SK-N-MC (cell line): ENCODE results near the gene SEPHS1.
"Not testable (repeated sequence)": the region's sequence is repeated elsewhere in the genome, so short reads cannot be mapped to it uniquely, and the experiment has no call there.

Experiments
- DNase-seq: peaks from one replicate; pipeline ENCODE4 v3.0.0-alpha.2; 2011; ENCODE audit warnings: low read depth, low spot score
- H3K27ac ChIP-seq: fragments of 200-600 bp; sonication (generic); 2 replicates; pipeline ENCODE4 v1.5.1; 2016; ENCODE audit warnings: mixed run types
- H3K36me3 ChIP-seq: fragments of 200-600 bp; sonication (generic); 2 replicates; pipeline ENCODE4 v1.6.1; 2017; ENCODE audit warnings: antibody characterized with exemption, low read length, mixed read lengths; ENCODE audit not compliant: insufficient read depth
- H3K4me3 ChIP-seq: fragments of 200-600 bp; sonication (generic); 2 replicates; pipeline ENCODE4 v1.5.1; 2016
- H3K9ac ChIP-seq: fragments of 200-600 bp; sonication (generic); 2 replicates; pipeline ENCODE4 v1.8.0; 2017; ENCODE audit warnings: mixed run types, mixed read lengths; ENCODE audit not compliant: insufficient read length
- H3K9me3 ChIP-seq: fragments of 200-600 bp; sonication (generic); 2 replicates; pipeline ENCODE4 v1.6.1; 2017; ENCODE audit warnings: low read depth, mild to moderate bottlenecking, antibody characterized with exemption, low read length, moderate library complexity, mixed read lengths
- EZH2 ChIP-seq: fragments of 200-600 bp; sonication (generic); IDR thresholded peaks from one replicate; pipeline ENCODE4 v1.6.1; 2017; ENCODE audit warnings: antibody characterized with exemption
- FOXP2 ChIP-seq: optimal IDR thresholded peaks from 2 replicates; pipeline ENCODE3; 2011; ENCODE audit warnings: mild to moderate bottlenecking, moderate library complexity; ENCODE audit not compliant: insufficient read depth; ENCODE audit errors: extremely low read length, control extremely low read depth
- POLR2AphosphoS5 ChIP-seq: IDR thresholded peaks from 2 replicates; pipeline ENCODE4 v1.6.1; 2012; ENCODE audit warnings: mild to moderate bottlenecking, low read depth, low read length, borderline replicate concordance

The SEPHS1 gene

DNA sequence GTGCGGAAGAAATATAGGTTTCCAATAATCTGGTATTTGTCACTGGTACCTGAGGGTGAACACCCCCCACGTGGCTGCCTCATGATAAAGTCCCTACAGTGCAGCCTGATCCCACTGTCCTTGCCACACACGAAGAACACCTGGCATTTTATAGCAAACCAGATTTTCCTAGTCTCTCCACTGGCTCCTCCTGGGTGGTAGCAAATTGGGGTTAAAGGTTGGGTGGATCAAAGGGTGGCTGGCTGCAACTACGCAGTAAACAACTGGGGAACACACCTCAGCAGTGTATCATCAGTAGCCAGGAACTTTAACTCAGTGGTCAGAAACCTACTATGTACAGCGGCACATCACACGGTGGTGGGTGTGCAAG is 10.3 kb downstream of the SEPHS1 start:
- no peaks in the 10 kb centered on the region for H3K9me3 ChIP-seq
- peaks cover 7% of the 10 kb centered on the region; the same call in 1 of the 2 replicates for H3K36me3 ChIP-seq
- no peak overlapping the region for H3K9ac ChIP-seq
- TF ChIP-seq POLR2AphosphoS5 (no peak), FOXP2 (no peak), EZH2 (no peak)
- no peak for DNase-seq
- no peak overlapping the region for H3K27ac ChIP-seq
- no peak overlapping the region for H3K4me3 ChIP-seq

DNA sequence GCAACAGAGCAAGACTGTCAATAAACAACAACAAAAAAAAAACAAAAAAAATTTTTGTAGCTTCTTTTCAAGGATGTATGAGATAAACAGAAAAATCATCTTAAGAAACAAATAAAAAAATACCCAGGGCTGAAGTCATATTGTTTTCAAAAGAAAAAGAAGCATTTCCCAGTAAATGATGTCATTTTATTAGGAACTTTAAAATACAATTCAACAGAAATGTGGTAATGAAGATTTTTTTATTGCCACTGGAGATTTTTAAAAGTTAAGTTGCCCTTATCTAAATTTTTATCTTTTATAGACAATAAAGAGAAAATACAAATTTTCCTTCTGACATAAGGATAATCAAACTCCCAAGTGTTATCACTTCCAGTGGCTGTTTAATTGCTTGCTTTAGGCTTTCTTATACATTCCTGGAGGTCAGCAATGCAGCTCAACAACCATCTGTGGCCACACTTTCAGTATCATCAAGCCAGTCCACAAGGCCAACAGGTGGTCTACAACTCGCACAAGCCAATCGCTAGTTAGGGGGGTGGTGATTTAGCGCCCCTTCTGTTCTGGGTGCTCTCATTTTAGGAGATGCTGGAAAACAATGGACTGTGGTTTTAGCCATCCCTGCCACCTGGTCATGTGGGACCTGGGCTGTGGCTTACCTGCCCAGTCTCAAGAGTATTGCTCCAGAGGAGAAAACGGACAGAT is 10.8 kb downstream of the SEPHS1 start:
- Histone ChIP-seq H3K36me3 (peaks cover 8% of the 10 kb centered on the region; the same call in 1 of the 2 replicates), H3K9me3 (no peaks in the 10 kb centered on the region), H3K9ac (no peak overlapping the region), H3K27ac (no peak overlapping the region), H3K4me3 (no peak overlapping the region)
- DNase-seq = no peak
- TF ChIP-seq POLR2AphosphoS5 (no peak), FOXP2 (no peak), EZH2 (no peak)

GRCh38 chr10:13335881-13336280 is 12.2 kb downstream of the SEPHS1 start:
- no peak for DNase-seq
- Histone ChIP-seq H3K4me3 (no peak overlapping the region), H3K27ac (no peak overlapping the region), H3K9ac (no peak overlapping the region), H3K9me3 (no peaks in the 10 kb centered on the region), H3K36me3 (peaks cover 17% of the 10 kb centered on the region; the same call in 1 of the 2 replicates)
- TF ChIP-seq FOXP2 (no peak), POLR2AphosphoS5 (no peak), EZH2 (no peak)

- Histone ChIP-seq H3K36me3 (peaks cover 17% of the 10 kb centered on the region; the same call in 1 of the 2 replicates), H3K4me3 (no peak overlapping the region), H3K9me3 (no peaks in the 10 kb centered on the region), H3K9ac (no peak overlapping the region), H3K27ac (no peak overlapping the region)
- no peak for DNase-seq
- no peak for TF ChIP-seq EZH2
- no peak for TF ChIP-seq FOXP2
- TF ChIP-seq POLR2AphosphoS5 = no peak
Measured at GRCh38 chr10:13334556-13334955, 13.5 kb downstream of the SEPHS1 start.

DNA sequence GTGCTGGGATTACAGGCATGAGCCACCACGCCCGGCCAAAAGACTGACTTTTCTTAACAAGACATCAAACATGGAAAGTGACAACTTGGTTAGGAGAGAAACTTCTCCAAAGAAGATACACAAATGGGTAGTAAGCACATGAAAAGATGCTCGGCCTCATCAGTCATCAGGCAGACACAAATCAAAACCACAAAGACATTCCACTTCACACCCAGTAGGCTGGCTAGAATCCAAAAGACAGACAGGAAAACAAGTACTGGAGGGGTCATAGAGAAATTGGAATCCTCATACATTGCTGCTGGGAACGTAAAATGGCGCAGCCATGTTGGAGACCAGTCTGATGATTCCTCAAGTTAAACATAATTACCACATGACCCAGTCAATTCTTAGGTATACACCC is 16.4 kb downstream of the SEPHS1 start:
- H3K36me3 ChIP-seq = peaks cover 19% of the 10 kb centered on the region; the same call in 1 of the 2 replicates
- H3K27ac ChIP-seq = no peak overlapping the region
- H3K9ac ChIP-seq = no peak overlapping the region
- no peak overlapping the region for H3K4me3 ChIP-seq
- H3K9me3 ChIP-seq = no peaks in the 10 kb centered on the region
- TF ChIP-seq EZH2 (no peak), POLR2AphosphoS5 (no peak), FOXP2 (no peak)
- DNase-seq = no peak

- not testable (repeated sequence) for H3K4me3 ChIP-seq, DNase-seq, H3K27ac ChIP-seq, H3K9ac ChIP-seq, H3K9me3 ChIP-seq
- peaks cover 19% of the 10 kb centered on the region; the same call in 1 of the 2 replicates for H3K36me3 ChIP-seq
Measured at GRCh38 chr10:13330980-13331379, 17.1 kb downstream of the SEPHS1 start.

GRCh38 chr10:13329565-13329964 is 18.5 kb downstream of the SEPHS1 start:
- Histone ChIP-seq H3K9ac (no peak overlapping the region), H3K27ac (no peak overlapping the region), H3K9me3 (no peaks in the 10 kb centered on the region), H3K36me3 (peaks cover 22% of the 10 kb centered on the region; the same call in 1 of the 2 replicates), H3K4me3 (no peak overlapping the region)
- TF ChIP-seq FOXP2 = no peak
- TF ChIP-seq POLR2AphosphoS5 = no peak
- TF ChIP-seq EZH2 = no peak
- no peak for DNase-seq

GRCh38 chr10:13328613-13329012 is 19.5 kb downstream of the SEPHS1 start:
- no peak for DNase-seq
- Histone ChIP-seq H3K36me3 (peaks cover 26% of the 10 kb centered on the region; the same call in 1 of the 2 replicates), H3K9me3 (no peaks in the 10 kb centered on the region), H3K27ac (no peak overlapping the region), H3K4me3 (no peak overlapping the region), H3K9ac (no peak overlapping the region)
- TF ChIP-seq POLR2AphosphoS5 (no peak), EZH2 (no peak), FOXP2 (no peak)

DNA sequence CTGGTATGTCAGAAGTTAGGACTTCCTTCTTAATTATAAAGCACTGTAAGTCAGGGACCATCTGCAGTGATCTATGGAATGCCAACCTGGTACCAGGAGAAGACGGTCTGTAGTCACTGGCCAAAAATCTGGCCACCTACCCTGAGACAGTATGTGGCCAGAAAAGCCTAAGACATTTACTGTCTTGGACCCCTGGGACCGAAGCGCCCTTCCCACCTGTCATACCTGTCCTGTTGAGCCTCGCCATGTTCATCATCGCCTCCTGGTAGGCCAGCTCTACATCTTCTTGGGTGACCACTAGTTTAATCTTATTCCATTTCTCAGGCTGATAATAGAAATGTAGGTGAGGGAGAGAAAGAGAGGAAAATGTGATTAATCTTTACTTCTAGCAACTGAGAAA is 20.0 kb downstream of the SEPHS1 start:
- DNase-seq = no peak
- no peak overlapping the region for H3K9ac ChIP-seq
- H3K4me3 ChIP-seq = no peak overlapping the region
- H3K36me3 ChIP-seq = peaks cover 26% of the 10 kb centered on the region; the same call in 1 of the 2 replicates
- no peak for TF ChIP-seq EZH2
- no peak for TF ChIP-seq POLR2AphosphoS5
- no peak for TF ChIP-seq FOXP2
- no peaks in the 10 kb centered on the region for H3K9me3 ChIP-seq
- H3K27ac ChIP-seq = no peak overlapping the region

DNA sequence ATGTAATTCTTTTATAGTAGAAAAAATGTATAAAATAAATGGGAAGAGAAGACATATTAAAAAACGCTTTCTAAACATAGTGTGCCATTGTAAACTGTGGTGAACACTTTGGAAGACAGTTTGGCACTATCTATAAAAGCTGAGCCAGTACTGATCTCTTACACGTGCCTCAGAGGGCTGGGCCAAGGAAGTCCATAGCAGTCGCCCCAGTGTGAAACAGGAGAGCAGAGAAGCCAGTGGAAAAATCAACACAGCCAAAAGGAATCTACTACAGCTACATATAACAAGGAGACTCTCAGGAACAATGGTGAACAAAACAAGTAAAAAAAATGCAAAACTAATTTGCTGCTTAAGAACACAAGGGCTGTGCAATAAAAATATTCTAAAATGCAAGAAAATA is 20.6 kb downstream of the SEPHS1 start:
- Histone ChIP-seq H3K36me3 (peaks cover 26% of the 10 kb centered on the region; the same call in 1 of the 2 replicates), H3K27ac (no peak overlapping the region)
- TF ChIP-seq FOXP2 (no peak), EZH2 (no peak), POLR2AphosphoS5 (no peak)

More for the DNA sequence above, 20.6 kb downstream of the SEPHS1 start:
- DNase-seq = no peak
- Histone ChIP-seq H3K4me3 (no peak overlapping the region), H3K9ac (no peak overlapping the region), H3K9me3 (no peaks in the 10 kb centered on the region)
